ENCODE measurements around the gene ZNF638.

DNA sequence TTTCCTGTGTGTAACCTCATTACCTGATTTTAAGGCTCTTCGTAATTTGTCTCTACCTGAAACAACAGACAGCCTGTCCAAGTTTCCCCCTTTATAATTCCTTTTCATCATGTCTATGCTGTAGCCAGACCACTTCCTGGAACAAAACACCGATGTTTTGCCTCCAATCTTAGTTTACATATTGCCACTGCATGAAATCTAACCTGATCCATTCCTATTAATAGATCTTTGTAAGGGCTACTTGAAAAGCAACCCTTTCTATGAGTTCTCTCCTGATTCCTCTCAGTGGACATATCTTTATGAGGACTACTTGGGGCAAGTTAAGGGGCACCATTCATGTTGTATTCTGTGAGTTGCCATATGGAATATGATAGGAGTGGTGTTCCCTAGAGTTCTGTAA, 30.9 kb downstream of the ZNF638 start:
- no peak for TF ChIP-seq POLR2A (IDR thresholded peaks at IDR 0.05)
- TF ChIP-seq, protein P1, sequence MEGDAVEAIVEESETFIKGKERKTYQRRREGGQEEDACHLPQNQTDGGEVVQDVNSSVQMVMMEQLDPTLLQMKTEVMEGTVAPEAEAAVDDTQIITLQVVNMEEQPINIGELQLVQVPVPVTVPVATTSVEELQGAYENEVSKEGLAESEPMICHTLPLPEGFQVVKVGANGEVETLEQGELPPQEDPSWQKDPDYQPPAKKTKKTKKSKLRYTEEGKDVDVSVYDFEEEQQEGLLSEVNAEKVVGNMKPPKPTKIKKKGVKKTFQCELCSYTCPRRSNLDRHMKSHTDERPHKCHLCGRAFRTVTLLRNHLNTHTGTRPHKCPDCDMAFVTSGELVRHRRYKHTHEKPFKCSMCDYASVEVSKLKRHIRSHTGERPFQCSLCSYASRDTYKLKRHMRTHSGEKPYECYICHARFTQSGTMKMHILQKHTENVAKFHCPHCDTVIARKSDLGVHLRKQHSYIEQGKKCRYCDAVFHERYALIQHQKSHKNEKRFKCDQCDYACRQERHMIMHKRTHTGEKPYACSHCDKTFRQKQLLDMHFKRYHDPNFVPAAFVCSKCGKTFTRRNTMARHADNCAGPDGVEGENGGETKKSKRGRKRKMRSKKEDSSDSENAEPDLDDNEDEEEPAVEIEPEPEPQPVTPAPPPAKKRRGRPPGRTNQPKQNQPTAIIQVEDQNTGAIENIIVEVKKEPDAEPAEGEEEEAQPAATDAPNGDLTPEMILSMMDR (IDR thresholded peaks at IDR 0.05) = no peak
